Hindlimb muscle (tissue), 1 donor: ENCODE measurements around the gene UBQLN4. TPM values are rescaled to one million over a fixed set of nuclear protein-coding genes. Genes with fewer than 3 reads are reported as not detected.
"Not testable (repeated sequence)": the region's sequence is repeated elsewhere in the genome, so short reads cannot be mapped to it uniquely, and the experiment has no call there.

ENCODE experiments used
- DNase-seq: peaks from one replicate; pipeline ENCODE4 v3.0.0-alpha.2; 2013
- polyA plus RNA-seq: library from polyadenylated mRNA; unstranded; fragments of 120-200 nt; gene quantifications from one replicate; pipeline ENCODE4 v1.2.1, GENCODE V29; 2013; ENCODE audit not compliant: insufficient read length

The UBQLN4 gene
- polyA plus RNA-seq, 1 donor, result 49.4 TPM

- DNase-seq, result no peak
Observed at GRCh38 chr1:156080863-156081179, 27.2 kb upstream of the UBQLN4 start.

- no peak for DNase-seq
Observed at GRCh38 chr1:156080241-156080862, 26.8 kb upstream of the UBQLN4 start.

- DNase-seq, result no peak
Observed at GRCh38 chr1:156079762-156080161, 26.2 kb upstream of the UBQLN4 start.

- no peak for DNase-seq
Observed at GRCh38 chr1:156078728-156079127, 25.1 kb upstream of the UBQLN4 start.

- DNase-seq, result no peak
Observed at GRCh38 chr1:156077430-156077760, 23.8 kb upstream of the UBQLN4 start.

GRCh38 chr1:156076609-156077429 is 23.2 kb upstream of the UBQLN4 start:
- peak; percentile 56 for DNase-seq

GRCh38 chr1:156075775-156076204 is 22.2 kb upstream of the UBQLN4 start:
- no peak for DNase-seq

GRCh38 chr1:156075162-156075561 is 21.6 kb upstream of the UBQLN4 start:
- DNase-seq, result no peak

GRCh38 chr1:156074661-156075060 is 21.1 kb upstream of the UBQLN4 start:
- DNase-seq, result no peak

- no peak for DNase-seq
Observed at GRCh38 chr1:156073740-156074139, 20.1 kb upstream of the UBQLN4 start.

GRCh38 chr1:156073110-156073687 is 19.6 kb upstream of the UBQLN4 start:
- no peak for DNase-seq

GRCh38 chr1:156072251-156072650 is 18.7 kb upstream of the UBQLN4 start:
- DNase-seq, result no peak

GRCh38 chr1:156071332-156071816 is 17.8 kb upstream of the UBQLN4 start:
- DNase-seq, result not testable (repeated sequence)

- DNase-seq, result no peak
Observed at GRCh38 chr1:156070548-156070947, 16.9 kb upstream of the UBQLN4 start.

- no peak for DNase-seq
Observed at GRCh38 chr1:156069490-156070455, 16.2 kb upstream of the UBQLN4 start.

GRCh38 chr1:156067262-156067661 is 13.7 kb upstream of the UBQLN4 start:
- no peak for DNase-seq

- DNase-seq, result no peak
Observed at GRCh38 chr1:156065871-156066270, 12.3 kb upstream of the UBQLN4 start.

GRCh38 chr1:156065212-156065611 is 11.6 kb upstream of the UBQLN4 start:
- DNase-seq, result no peak

GRCh38 chr1:156064615-156065014 is 11.0 kb upstream of the UBQLN4 start:
- no peak for DNase-seq

GRCh38 chr1:156063997-156064285 is 10.3 kb upstream of the UBQLN4 start:
- DNase-seq, result no peak

- DNase-seq, result no peak
Observed at GRCh38 chr1:156062189-156062588, 8.6 kb upstream of the UBQLN4 start.

GRCh38 chr1:156060937-156061636 is 7.5 kb upstream of the UBQLN4 start, which contains the start of gene RAB25:
Gene RAB25, plus strand, starts transcription at chr1:156061160. Its CDS starts 241 bp downstream, at chr1:156061401.
- DNase-seq, result no peak
